Measurements from ENCODE around the gene SPATA4. TPM values are rescaled to one million over a fixed set of nuclear protein-coding genes. Genes with fewer than 3 reads are reported as not detected.

Gene SPATA4
- total RNA-seq, 1 experiment from 2014 or later = 0.15 TPM

- POLR2A ChIA-PET (ENCODE audit: unreplicated experiment) = no interaction called here
- Histone ChIP-seq H3K27ac (ENCODE audit: low read length) (no peak overlapping the region; the same call in 1 of the 2 replicates), H3K4me1 (ENCODE audit: insufficient read depth, low read length) (peaks cover 7% of the 10 kb centered on the region; the same call in 1 of the 2 replicates), H3F3A (ENCODE audit: low read length, unreplicated experiment) (no peaks in the 10 kb centered on the region), H3K79me2 (ENCODE audit: low read length) (no peaks in the 10 kb centered on the region), H3K9ac (ENCODE audit: low read length) (no peak overlapping the region), H3K9me3 (ENCODE audit: low read length) (no peaks in the 10 kb centered on the region), H3K9me2 (replicated peaks; ENCODE audit: low read length) (no peaks in the 10 kb centered on the region), H3K4me2 (ENCODE audit: low read length) (no peak overlapping the region), H4K20me1 (ENCODE audit: low read length) (no peaks in the 10 kb centered on the region), H2AFZ (ENCODE audit: low read length) (no peak overlapping the region), H3K36me3 (ENCODE audit: low read depth, low read length) (no peaks in the 10 kb centered on the region), H3K4me3 (ENCODE audit: low read length) (no peak overlapping the region), H3K27me3 (ENCODE audit: low read length) (no peaks in the 10 kb centered on the region)
- TF ChIP-seq EZH2 (IDR thresholded peaks at IDR 0.05; ENCODE audit: low read length, unreplicated experiment) (no peak), CTCF (conservative IDR thresholded peaks at IDR 0.05; ENCODE audit: low read depth, low read length) (peak; percentile 63)
- BruUV-seq (replicated peaks) = no TSS peak
- peak; percentile 60 for ATAC-seq
- intact Hi-C loops (cut with micrococcal nuclease) = loop anchor here (1.0 to 5.0 kb wide), 4 partner anchors 42 to 191 kb away; no protein-coding TSS in a partner anchor
- peak; percentile 47 for DNase-seq
- CTCF ChIA-PET = interaction anchor here (0.6 to 1.0 kb wide), 3 partner anchors 102 to 191 kb away, joined by 3 to 12 read pairs (median 3); no protein-coding TSS in a partner anchor
Measured at GRCh38 chr4:176150356-176150682, 45.1 kb downstream of the SPATA4 start.

GRCh38 chr4:176149680-176150355 is 45.6 kb downstream of the SPATA4 start:
- H3K27ac ChIP-seq (ENCODE audit: low read length) = no peak overlapping the region; the same call in 1 of the 2 replicates
- intact Hi-C loops (cut with micrococcal nuclease) = loop anchor here (1.0 to 5.0 kb wide), 4 partner anchors 42 to 191 kb away; no protein-coding TSS in a partner anchor
- no peaks in the 10 kb centered on the region for H4K20me1 ChIP-seq (ENCODE audit: low read length)
- peaks cover 7% of the 10 kb centered on the region; the same call in 1 of the 2 replicates for H3K4me1 ChIP-seq (ENCODE audit: insufficient read depth, low read length)
- no peak overlapping the region for H3K4me3 ChIP-seq (ENCODE audit: low read length)
- ChIA-PET CTCF (interaction anchor here (1.0 kb wide), 2 partner anchors 127 to 191 kb away, joined by 3 to 12 read pairs; no protein-coding TSS in a partner anchor), POLR2A (ENCODE audit: unreplicated experiment) (interaction anchor here (0.6 kb wide), 1 partner anchor 9 kb away, joined by 5 read pairs; no protein-coding TSS in a partner anchor)
- H3K36me3 ChIP-seq (ENCODE audit: low read depth, low read length) = no peaks in the 10 kb centered on the region
- no peaks in the 10 kb centered on the region for H3F3A ChIP-seq (ENCODE audit: low read length, unreplicated experiment)
- ATAC-seq (peak; percentile 80), DNase-seq (peak; percentile 36)
- BruUV-seq (replicated peaks) = no TSS peak
- no peaks in the 10 kb centered on the region for H3K9me3 ChIP-seq (ENCODE audit: low read length)
- H3K9me2 ChIP-seq (replicated peaks; ENCODE audit: low read length) = no peaks in the 10 kb centered on the region
- 0 out of 2 replicates have a peak overlapping the region, but pooled peaks have one; percentile 13 for H2AFZ ChIP-seq (ENCODE audit: low read length)
- no peaks in the 10 kb centered on the region for H3K79me2 ChIP-seq (ENCODE audit: low read length)
- H3K9ac ChIP-seq (ENCODE audit: low read length) = no peak overlapping the region
- 0 out of 2 replicates have a peak overlapping the region, but pooled peaks have one; percentile 49 for H3K4me2 ChIP-seq (ENCODE audit: low read length)
- no peaks in the 10 kb centered on the region for H3K27me3 ChIP-seq (ENCODE audit: low read length)
- TF ChIP-seq EZH2 (IDR thresholded peaks at IDR 0.05; ENCODE audit: low read length, unreplicated experiment) (no peak), EZH2phosphoT487 (IDR thresholded peaks at IDR 0.05; ENCODE audit: borderline replicate concordance, low read length) (no peak), CTCF (conservative IDR thresholded peaks at IDR 0.05; ENCODE audit: low read depth, low read length) (no peak)

GRCh38 chr4:176142253-176142652 is 53.1 kb downstream of the SPATA4 start:
- BruUV-seq (replicated peaks) = no TSS peak
- Histone ChIP-seq H3K4me1 (ENCODE audit: insufficient read depth, low read length) (no peaks in the 10 kb centered on the region), H3K36me3 (ENCODE audit: low read depth, low read length) (no peaks in the 10 kb centered on the region), H3K79me2 (ENCODE audit: low read length) (no peaks in the 10 kb centered on the region), H3K9me3 (ENCODE audit: low read length) (no peaks in the 10 kb centered on the region), H3K9me2 (replicated peaks; ENCODE audit: low read length) (no peaks in the 10 kb centered on the region), H3K27me3 (ENCODE audit: low read length) (no peaks in the 10 kb centered on the region), H3K4me3 (ENCODE audit: low read length) (no peak overlapping the region), H3F3A (ENCODE audit: low read length, unreplicated experiment) (no peaks in the 10 kb centered on the region), H3K9ac (ENCODE audit: low read length) (no peak overlapping the region), H3K27ac (ENCODE audit: low read length) (no peak overlapping the region), H4K20me1 (ENCODE audit: low read length) (no peaks in the 10 kb centered on the region), H3K4me2 (ENCODE audit: low read length) (no peak overlapping the region), H2AFZ (ENCODE audit: low read length) (no peak overlapping the region)
- ATAC-seq (no peak), DNase-seq (no peak)
- ChIA-PET POLR2A (ENCODE audit: unreplicated experiment) (interaction anchor here (0.6 kb wide), 1 partner anchor 199 kb away, joined by 8 read pairs; no protein-coding TSS in a partner anchor), CTCF (no interaction called here)
- intact Hi-C loops (cut with micrococcal nuclease) = no loop called here
- no peak for TF ChIP-seq EZH2phosphoT487 (IDR thresholded peaks at IDR 0.05; ENCODE audit: borderline replicate concordance, low read length)
- no peak for TF ChIP-seq EZH2 (IDR thresholded peaks at IDR 0.05; ENCODE audit: low read length, unreplicated experiment)
- no peak for TF ChIP-seq CTCF (conservative IDR thresholded peaks at IDR 0.05; ENCODE audit: low read depth, low read length)

Measured in PC-3 (cell line).